Glomerular endothelial cell (primary cell): ENCODE measurements around the gene ERVMER34-1. TPM values are rescaled to one million over a fixed set of nuclear protein-coding genes. Genes with fewer than 3 reads are reported as not detected.

ENCODE experiments used
- DNase-seq: peaks from one replicate; pipeline ENCODE4 v3.0.0-alpha.2; 2011; ENCODE audit warnings: low read depth, low spot score; ENCODE audit errors: extremely low read depth
- total RNA-seq: library from RNA; depleted of rRNA; stranded (reverse); fragments of >200 nt; gene quantifications from 2 replicates; pipeline ENCODE4 v1.2.3, GENCODE V29; 2015

The ERVMER34-1 gene
- total RNA-seq, 1 donor from 2014 or later, result 0.23 TPM

- peak; percentile 83 for DNase-seq
These were observed 29.0 kb downstream of the ERVMER34-1 start for GRCh38 chr4:52721968-52722815.

- no peak for DNase-seq
These were observed 33.1 kb downstream of the ERVMER34-1 start for GRCh38 chr4:52718123-52718522.

- DNase-seq, result no peak
These were observed 34.7 kb downstream of the ERVMER34-1 start for GRCh38 chr4:52716364-52717151.

GRCh38 chr4:52715914-52716313 is 35.3 kb downstream of the ERVMER34-1 start:
- no peak for DNase-seq

- DNase-seq, result no peak
These were observed 35.8 kb downstream of the ERVMER34-1 start for GRCh38 chr4:52715255-52715897.

GRCh38 chr4:52714597-52715254 is 36.5 kb downstream of the ERVMER34-1 start:
- no peak for DNase-seq

GRCh38 chr4:52713456-52713937 is 37.7 kb downstream of the ERVMER34-1 start:
- DNase-seq, result no peak

GRCh38 chr4:52712251-52713130 is 38.7 kb downstream of the ERVMER34-1 start:
- peak; percentile 58 for DNase-seq

- DNase-seq, result no peak
These were observed 39.4 kb downstream of the ERVMER34-1 start for GRCh38 chr4:52711834-52712250.

GRCh38 chr4:52711272-52711671 is 40.0 kb downstream of the ERVMER34-1 start:
- DNase-seq, result no peak

GRCh38 chr4:52709155-52709554 is 42.1 kb downstream of the ERVMER34-1 start:
- no peak for DNase-seq

GRCh38 chr4:52704661-52705060 is 46.6 kb downstream of the ERVMER34-1 start:
- no peak for DNase-seq

GRCh38 chr4:52704133-52704532 is 47.1 kb downstream of the ERVMER34-1 start:
- no peak for DNase-seq

- DNase-seq, result no peak
These were observed 50.0 kb downstream of the ERVMER34-1 start for GRCh38 chr4:52701207-52701606.

GRCh38 chr4:52694936-52695335 is 56.3 kb downstream of the ERVMER34-1 start:
- no peak for DNase-seq

GRCh38 chr4:52693492-52693891 is 57.7 kb downstream of the ERVMER34-1 start:
- no peak for DNase-seq
